Muscle layer of colon (tissue), 2 donors: ENCODE measurements around the gene DRAXIN.

ENCODE experiments used
- H3K27ac ChIP-seq: one replicate; pipeline ENCODE4 v1.7.0; 2013; ENCODE audit warnings: low read depth, mild to moderate bottlenecking, low read length, moderate library complexity
- H3K27me3 ChIP-seq, 2 donors: one replicate each; pipeline ENCODE4 v1.7.0; 2013; ENCODE audit warnings: low read length in 2 of 2, mild to moderate bottlenecking in 2 of 2; ENCODE audit not compliant: insufficient read depth in 2 of 2, control insufficient read depth in 1 of 2
- H3K36me3 ChIP-seq: one replicate; pipeline ENCODE4 v1.7.0; 2013; ENCODE audit warnings: mild to moderate bottlenecking, low read length; ENCODE audit not compliant: insufficient read depth
- H3K4me1 ChIP-seq: one replicate; pipeline ENCODE4 v1.7.0; 2013; ENCODE audit warnings: mild to moderate bottlenecking, low read length; ENCODE audit not compliant: insufficient read depth
- H3K4me3 ChIP-seq, 2 donors: one replicate each; pipeline ENCODE4 v1.7.0; 2013; ENCODE audit warnings: low read length in 2 of 2, low read depth in 1 of 2, mild to moderate bottlenecking in 1 of 2, moderate library complexity in 1 of 2
- H3K9ac ChIP-seq: one replicate; pipeline ENCODE4 v1.7.0; 2013; ENCODE audit warnings: low read length
- H3K9me3 ChIP-seq: one replicate; pipeline ENCODE4 v1.7.0; 2013; ENCODE audit warnings: mild to moderate bottlenecking, low read length
- donor health status: abdominal sarcoma.
- donor health status: Adenocarcinoma of cecum.

Gene DRAXIN

DNA sequence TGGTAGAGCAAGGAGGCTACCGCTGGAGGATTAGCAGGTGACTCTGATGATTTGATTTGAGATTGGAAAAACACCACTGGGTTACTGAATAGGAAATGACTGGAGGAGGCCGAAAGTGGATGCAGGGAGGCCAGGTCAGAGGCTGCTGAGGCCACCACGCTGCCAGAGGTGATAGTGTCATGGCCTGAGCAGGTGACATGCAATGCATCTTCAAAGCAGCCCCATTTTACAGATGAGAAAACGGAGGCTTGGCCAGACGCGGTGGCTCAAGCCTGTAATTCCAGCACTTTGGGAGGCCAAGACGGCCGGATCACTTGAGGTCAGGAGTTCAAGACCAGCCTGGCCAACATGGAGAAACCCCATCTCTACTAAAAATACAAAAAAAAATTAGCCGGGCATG, 83.2 kb downstream of the DRAXIN start:
- Histone ChIP-seq H3K9ac (no peak overlapping the region), H3K27me3 (no peaks in the 10 kb centered on the region), H3K27ac (no peak overlapping the region), H3K9me3 (no peaks in the 10 kb centered on the region), H3K4me3 (no peak overlapping the region), H3K4me1 (no peaks in the 10 kb centered on the region), H3K36me3 (no peaks in the 10 kb centered on the region)
